ENCODE data around the gene IGSF9B. TPM values are rescaled to one million over a fixed set of nuclear protein-coding genes. Genes with fewer than 3 reads are reported as not detected.

IGSF9B gene
- total and polyA plus RNA-seq, 4 donors = 0.72 to 19.5 (median 4.0) TPM

DNA sequence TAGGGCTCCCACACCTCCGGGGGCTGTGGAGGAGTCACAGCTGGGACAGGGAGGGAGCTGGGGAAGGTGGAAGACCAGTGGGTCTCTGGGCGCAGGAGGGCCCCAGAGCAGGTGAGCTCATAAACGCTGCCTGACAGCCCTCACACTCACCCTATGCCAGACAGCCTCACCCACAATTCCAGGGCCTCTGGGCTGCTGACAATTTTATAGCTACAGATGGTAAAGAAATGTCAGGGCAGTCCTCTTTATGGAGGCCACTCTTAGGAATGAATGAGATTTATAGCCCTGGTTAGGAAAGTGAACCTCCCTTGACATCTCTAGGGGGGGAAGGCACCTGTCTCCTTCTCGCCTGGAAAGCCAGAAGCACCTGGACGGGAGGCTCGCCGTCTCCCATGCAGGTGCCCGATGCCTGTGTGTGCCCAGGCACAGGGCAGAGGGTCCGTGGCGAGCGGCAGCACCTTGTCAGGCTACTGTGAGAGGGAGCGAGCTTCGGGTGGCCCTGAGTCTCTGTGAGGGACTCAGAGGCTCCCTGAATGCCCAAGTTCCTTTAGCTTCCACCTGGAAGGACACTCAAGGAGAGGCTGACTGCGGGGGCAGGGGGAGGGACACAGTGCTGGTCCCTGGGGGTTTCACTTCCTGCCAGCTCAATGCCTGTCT, 39.9 kb downstream of the IGSF9B start:
- Histone ChIP-seq H3K36me3 (ENCODE audit: control insufficient read depth in 4 of 4, insufficient read depth in 4 of 4, low read length in 4 of 4) (peaks cover 0 to 7% (median 0%) of the 10 kb centered on the region in 4 donors), H3K4me1 (ENCODE audit: control insufficient read depth in 5 of 5, insufficient read depth in 5 of 5, low read length in 5 of 5) (no peaks in the 10 kb centered on the region), H3K4me3 (no peak overlapping the region), H3K27me3 (ENCODE audit: control insufficient read depth in 3 of 3, insufficient read depth in 3 of 3, low read length in 2 of 3) (peaks cover 8 to 31% (median 14%) of the 10 kb centered on the region in 3 donors), H3K27ac (ENCODE audit: low read depth in 1 of 2, low read length in 1 of 2) (no peak overlapping the region), H3K9ac (ENCODE audit: insufficient read depth in 1 of 2, low read length in 2 of 2) (no peak overlapping the region), H3K9me3 (ENCODE audit: control insufficient read depth in 4 of 4, insufficient read depth in 3 of 4, low read length in 3 of 4) (no peaks in the 10 kb centered on the region)
- no peak for ATAC-seq (ENCODE audit: insufficient read depth, low FRiP score)
- TF ChIP-seq, protein P1, sequence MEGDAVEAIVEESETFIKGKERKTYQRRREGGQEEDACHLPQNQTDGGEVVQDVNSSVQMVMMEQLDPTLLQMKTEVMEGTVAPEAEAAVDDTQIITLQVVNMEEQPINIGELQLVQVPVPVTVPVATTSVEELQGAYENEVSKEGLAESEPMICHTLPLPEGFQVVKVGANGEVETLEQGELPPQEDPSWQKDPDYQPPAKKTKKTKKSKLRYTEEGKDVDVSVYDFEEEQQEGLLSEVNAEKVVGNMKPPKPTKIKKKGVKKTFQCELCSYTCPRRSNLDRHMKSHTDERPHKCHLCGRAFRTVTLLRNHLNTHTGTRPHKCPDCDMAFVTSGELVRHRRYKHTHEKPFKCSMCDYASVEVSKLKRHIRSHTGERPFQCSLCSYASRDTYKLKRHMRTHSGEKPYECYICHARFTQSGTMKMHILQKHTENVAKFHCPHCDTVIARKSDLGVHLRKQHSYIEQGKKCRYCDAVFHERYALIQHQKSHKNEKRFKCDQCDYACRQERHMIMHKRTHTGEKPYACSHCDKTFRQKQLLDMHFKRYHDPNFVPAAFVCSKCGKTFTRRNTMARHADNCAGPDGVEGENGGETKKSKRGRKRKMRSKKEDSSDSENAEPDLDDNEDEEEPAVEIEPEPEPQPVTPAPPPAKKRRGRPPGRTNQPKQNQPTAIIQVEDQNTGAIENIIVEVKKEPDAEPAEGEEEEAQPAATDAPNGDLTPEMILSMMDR (IDR thresholded peaks at IDR 0.05; ENCODE audit: control extremely low read depth, extremely low read depth) = no peak
- WGBS, 2 donors = 88 to 90% methylated on average over 14 of the region's 14 CpGs
- no peak for DNase-seq

DNA sequence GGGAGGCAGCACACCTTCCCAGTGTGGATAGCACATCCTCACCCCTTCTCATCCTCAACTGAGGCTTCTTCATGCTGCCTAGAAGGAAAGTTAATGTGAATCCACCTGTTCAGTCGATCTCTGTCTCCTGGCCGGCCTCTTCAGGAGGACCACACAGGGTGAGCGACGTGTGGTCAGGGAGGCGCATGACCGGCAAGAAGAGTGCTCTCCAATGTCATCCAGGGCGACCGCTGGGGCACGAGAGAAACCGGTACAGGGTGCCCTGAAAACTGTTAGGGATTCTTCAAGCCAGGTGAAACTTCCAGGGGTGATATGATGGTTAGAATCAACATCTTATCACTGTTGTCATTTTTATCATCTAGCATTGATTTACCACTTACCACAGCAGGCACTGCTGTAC, 43.0 kb downstream of the IGSF9B start:
- H3K4me1 ChIP-seq (ENCODE audit: control insufficient read depth in 5 of 5, insufficient read depth in 5 of 5, low read length in 5 of 5) = no peaks in the 10 kb centered on the region
- ATAC-seq (ENCODE audit: insufficient read depth, low FRiP score) = no peak
- 88% methylated on average over 10 of the region's 10 CpGs for WGBS, 2 donors
- peaks cover 0 to 5% (median under 1%) of the 10 kb centered on the region in 4 donors for H3K36me3 ChIP-seq (ENCODE audit: control insufficient read depth in 4 of 4, insufficient read depth in 4 of 4, low read length in 4 of 4)
- H3K4me3 ChIP-seq = no peak overlapping the region
- no peaks in the 10 kb centered on the region for H3K9me3 ChIP-seq (ENCODE audit: control insufficient read depth in 4 of 4, insufficient read depth in 3 of 4, low read length in 3 of 4)
- TF ChIP-seq, protein P1 (IDR thresholded peaks at IDR 0.05; ENCODE audit: control extremely low read depth, extremely low read depth) = no peak
- H3K9ac ChIP-seq (ENCODE audit: insufficient read depth in 1 of 2, low read length in 2 of 2) = no peak overlapping the region
- no peak for DNase-seq
- peaks cover 5 to 22% (median 12%) of the 10 kb centered on the region in 3 donors for H3K27me3 ChIP-seq (ENCODE audit: control insufficient read depth in 3 of 3, insufficient read depth in 3 of 3, low read length in 2 of 3)
- H3K27ac ChIP-seq (ENCODE audit: low read depth in 1 of 2, low read length in 1 of 2) = no peak overlapping the region

DNA sequence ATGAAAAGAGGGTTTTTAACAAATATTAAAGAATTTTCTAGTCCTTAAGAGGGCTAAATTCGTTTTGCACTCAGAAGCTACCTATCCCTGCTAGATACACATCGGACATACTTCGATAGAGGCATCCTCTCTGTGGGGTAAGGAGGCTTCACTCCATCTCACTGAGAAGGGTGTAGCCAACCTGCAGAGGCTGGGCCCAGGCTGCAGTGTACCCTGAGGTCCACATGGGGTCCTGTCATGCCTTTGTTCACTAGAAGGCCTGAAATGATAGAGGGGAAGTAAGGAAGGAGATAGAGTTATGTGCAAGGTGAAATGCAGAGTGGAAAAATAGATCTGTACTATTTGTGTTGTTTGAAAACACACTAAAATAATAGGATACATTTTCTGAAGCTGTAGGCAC, 45.6 kb downstream of the IGSF9B start:
- H3K4me3 ChIP-seq = no peak overlapping the region
- peaks cover 0 to 5% (median 3%) of the 10 kb centered on the region in 3 donors for H3K27me3 ChIP-seq (ENCODE audit: control insufficient read depth in 3 of 3, insufficient read depth in 3 of 3, low read length in 2 of 3)
- peaks cover 0 to 5% (median under 1%) of the 10 kb centered on the region in 4 donors for H3K36me3 ChIP-seq (ENCODE audit: control insufficient read depth in 4 of 4, insufficient read depth in 4 of 4, low read length in 4 of 4)
- H3K9ac ChIP-seq (ENCODE audit: insufficient read depth in 1 of 2, low read length in 2 of 2) = no peak overlapping the region
- TF ChIP-seq, protein P1 (IDR thresholded peaks at IDR 0.05; ENCODE audit: control extremely low read depth, extremely low read depth) = no peak
- ATAC-seq (ENCODE audit: insufficient read depth, low FRiP score) (no peak), DNase-seq (no peak)
- H3K27ac ChIP-seq (ENCODE audit: low read depth in 1 of 2, low read length in 1 of 2) = no peak overlapping the region
- no peaks in the 10 kb centered on the region for H3K9me3 ChIP-seq (ENCODE audit: control insufficient read depth in 4 of 4, insufficient read depth in 3 of 4, low read length in 3 of 4)
- 84 to 92% methylated on average over 3 of the region's 3 CpGs for WGBS, 2 donors
- H3K4me1 ChIP-seq (ENCODE audit: control insufficient read depth in 5 of 5, insufficient read depth in 5 of 5, low read length in 5 of 5) = no peaks in the 10 kb centered on the region
